ENCODE data around the gene UPP1.
A peak's percentile ranks its signal among the peaks of the same experiment; 100 is the strongest.
"Not testable (repeated sequence)": the region's sequence is repeated elsewhere in the genome, so short reads cannot be mapped to it uniquely, and the experiment has no call there.

Gene UPP1

DNA sequence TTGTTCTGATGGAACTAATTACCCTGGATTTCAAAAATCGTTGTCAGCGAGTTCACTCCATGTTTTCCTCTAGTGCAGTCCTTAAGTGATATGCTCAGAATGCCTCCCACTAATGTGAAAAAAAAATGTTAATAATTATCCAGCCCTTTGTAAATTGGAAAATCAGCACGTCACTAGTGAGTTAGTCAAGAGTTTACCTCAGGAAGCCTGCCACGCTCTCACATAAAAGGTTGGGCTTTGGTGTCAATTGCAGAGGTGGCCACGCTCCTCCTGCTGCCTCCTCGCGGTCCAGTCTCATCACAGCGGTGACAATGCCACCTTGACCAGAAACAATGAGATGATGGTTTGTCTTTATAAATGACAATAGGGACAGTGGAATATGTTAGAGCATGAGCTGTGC lies 22.5 kb downstream of the UPP1 start:
- DNase-seq (ENCODE audit: low spot score), result no peak

DNA sequence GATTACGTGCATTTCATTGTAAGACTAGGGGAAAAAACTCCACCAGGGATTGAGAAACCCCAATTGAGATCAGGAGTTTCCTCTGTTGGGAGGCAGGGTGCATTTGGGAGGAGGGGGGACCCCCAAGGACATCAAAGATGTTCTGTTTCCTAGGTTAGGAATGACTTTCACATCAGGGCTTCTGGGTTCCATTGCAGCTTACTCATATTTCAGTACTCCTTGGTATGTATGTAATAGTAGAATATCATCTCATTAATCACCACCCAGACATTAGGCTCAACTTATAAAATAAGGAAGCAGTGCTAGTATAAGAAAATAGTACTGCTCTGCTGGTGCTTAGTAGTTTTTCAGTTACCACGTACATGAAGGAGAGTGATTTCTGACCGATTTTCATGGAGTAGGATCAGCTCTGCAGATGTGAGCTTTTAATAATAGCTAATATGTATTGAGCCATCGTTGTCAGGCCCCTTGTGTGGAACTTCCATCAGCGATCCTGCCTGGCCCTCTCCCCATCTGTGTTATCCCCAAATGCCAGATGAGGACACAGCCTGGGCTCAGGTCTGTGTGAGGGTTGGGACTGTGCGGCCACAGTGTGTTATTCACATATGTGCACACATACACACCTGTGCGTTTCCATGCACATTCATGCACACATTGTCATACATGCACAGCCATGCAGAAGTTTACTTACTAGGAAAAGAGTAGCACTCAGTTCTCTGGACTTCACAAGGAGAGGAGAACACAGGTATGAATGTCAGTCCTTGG lies 23.5 kb downstream of the UPP1 start:
- no peak for DNase-seq (ENCODE audit: low spot score)

DNA sequence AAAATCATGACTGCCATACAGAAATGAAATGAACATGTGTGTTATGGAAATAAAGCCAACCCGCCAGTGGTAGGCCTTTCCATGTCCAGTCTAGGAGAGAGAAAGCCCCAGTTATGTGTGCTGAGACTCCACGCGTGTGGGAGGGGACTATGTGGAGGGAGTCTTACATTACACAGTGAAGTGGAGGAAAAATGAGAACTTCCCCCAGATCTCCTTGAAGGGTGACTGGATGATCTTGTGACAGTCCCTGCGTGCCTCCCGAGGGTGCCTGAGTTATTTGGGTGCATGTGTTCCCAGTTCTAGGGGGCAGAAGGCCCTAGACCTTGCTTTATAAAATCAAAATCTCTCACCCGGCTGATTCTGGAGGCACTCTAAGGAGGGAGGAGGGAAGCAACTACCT lies 24.2 kb downstream of the UPP1 start:
- no peak for DNase-seq (ENCODE audit: low spot score)

DNA sequence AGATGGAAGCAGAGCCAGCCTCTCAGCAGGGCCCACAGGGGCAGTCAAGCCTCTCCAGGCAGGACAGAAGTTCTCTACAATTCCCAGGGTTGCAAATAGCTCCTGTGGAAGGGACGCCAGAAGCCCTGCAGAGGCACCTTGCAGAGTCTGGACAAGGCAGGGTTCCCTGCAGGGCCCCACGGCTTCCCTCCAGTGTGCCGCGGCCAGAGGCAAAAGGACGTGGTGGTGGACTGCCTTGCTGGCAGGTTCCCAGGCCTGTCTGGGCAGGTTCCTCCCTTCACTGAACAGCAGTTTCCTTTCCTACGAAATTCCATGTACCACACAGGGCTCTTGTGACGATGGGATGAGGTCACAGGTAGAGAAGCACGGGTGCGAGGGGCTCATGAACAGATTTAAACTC lies 25.1 kb downstream of the UPP1 start:
- no peak for DNase-seq (ENCODE audit: low spot score)

DNA sequence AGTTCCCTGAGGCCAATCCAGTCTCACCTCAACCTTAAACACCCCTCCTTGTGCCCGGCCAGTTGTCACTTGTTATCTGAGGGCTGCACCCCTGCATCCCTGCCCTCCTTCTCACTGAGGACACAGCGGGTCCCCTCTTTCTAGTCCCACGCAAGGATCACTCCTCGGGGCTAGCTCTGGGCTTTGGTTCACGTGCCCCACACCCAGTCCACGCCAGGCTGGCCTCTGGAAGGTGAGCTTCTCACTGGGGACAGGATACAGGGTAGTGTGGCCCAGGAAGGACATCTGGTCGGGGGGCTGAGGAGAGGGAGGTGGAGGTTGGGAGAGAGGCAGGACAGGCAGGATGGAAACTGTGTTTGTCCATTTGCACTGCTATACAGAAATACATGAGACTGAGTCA lies 25.5 kb downstream of the UPP1 start:
- DNase-seq (ENCODE audit: low spot score), result no peak

DNA sequence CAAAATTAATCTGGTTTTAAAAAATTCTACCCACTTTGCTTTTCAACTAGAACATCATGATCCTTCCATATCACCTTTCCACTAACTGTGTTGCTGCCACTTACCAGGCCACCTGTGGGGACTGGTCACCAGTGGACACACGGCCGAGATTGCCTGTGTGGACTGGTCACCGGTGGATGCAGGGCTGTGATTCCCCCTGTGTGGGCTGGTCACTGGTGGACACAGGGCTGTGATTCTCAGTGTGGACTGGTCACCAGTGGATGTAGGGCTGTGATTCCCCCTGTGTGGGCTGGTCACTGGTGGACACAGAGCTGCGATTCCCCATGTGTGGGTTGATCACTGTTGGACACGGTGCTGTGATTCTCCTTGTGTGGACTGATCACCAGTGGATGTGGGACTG lies 27.0 kb downstream of the UPP1 start:
- no peak for DNase-seq (ENCODE audit: low spot score)

DNA sequence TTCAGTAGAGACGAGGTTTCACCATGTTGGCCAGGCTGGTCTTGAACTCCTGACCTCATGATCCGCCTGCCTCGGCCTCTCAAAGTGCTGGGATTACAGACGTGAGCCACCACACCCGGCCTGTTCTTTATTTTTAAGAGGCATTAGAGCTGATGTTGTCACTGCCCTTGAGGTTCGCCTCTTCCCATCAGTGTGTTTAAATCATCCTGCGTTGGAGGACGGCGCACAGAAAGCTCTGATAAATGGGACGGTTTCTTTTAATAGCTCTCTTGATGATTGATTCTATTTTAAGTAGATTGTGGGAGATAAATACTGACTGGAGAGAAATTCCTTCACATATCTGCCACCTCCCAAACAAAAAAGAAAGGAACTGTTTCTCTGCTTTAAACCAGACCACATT lies 29.0 kb downstream of the UPP1 start:
- DNase-seq (ENCODE audit: low spot score), result no peak

DNA sequence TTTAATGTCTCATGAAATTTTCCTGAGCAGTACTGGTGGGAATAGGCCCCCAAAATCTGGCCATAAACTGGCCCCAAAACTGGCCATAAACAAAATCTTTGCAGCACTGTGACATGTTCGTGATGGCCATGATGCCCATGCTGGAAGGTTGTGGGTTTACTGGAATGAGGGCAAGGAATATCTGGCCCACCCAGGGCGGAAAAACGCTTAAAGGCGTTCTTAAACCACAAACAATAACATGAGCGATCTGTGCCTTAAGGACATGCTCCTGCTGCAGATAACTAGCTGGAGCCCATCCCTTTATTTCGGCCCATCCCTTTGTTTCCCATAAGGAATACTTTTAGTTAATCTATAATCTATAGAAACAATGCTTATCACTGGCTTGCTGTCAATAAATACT lies 31.5 kb downstream of the UPP1 start:
- not testable (repeated sequence) for DNase-seq (ENCODE audit: low spot score)

DNA sequence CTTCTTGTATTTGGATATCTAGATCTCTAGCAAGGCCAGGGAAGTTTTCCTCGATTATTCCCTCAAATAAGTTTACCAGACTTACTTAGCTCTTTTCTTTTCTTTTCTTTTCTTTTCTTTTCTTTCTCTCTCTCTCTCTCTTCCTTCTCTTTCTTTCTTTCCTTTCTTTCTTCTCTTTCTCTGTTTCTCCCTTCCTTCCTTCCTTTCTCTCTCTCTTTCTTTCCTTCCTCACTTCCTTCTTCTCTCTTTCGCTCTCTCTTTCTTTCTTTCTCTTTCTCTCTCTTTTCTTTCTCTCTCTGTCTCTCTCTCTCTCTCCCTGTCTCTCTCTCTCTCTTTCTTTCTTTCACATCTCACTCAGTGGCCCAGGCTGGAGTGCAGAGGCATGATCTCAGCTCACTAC lies 37.0 kb downstream of the UPP1 start:
- DNase-seq (ENCODE audit: low spot score), result no peak

DNA sequence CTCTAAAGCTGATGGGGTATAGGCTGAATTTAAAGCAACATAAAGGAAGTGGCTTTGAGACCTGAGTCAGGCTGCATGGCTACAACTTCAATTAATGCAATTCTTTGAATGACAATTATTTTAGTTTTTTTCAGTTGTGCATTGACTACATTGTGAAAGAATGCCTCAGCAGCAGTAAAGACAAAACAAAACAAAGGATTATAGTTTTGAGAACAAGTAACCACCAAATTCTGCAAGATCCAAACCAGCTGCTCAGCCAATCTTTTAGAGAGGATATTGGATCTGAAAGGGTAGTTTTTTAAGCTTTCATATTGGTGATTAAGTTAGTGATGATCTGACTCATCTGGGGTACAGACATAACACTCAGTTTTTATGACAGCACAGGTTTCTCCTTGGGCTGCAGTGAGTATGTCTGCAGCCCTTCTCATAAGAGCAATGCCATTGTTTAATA lies 41.6 kb downstream of the UPP1 start:
- DNase-seq (ENCODE audit: low spot score), result no peak

DNA sequence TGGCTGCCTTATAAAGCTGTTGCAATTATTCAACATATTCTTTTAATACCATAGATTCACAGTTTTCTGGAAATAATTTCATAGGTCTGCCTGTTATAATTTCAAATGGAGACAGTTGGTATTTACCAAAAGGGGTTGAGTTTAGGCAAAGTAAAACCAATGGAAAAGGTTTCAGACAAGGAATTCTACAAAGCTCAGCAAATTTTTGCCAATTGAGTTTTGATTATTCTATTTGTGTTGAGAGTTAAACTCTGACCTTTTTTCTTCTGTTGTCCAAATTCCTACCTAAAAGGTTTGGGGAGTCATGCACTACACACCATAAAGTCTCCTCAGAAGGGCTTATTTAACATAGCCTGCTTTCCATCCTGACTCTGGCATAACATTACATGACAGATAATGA lies 43.7 kb downstream of the UPP1 start:
- no peak for DNase-seq (ENCODE audit: low spot score)

DNA sequence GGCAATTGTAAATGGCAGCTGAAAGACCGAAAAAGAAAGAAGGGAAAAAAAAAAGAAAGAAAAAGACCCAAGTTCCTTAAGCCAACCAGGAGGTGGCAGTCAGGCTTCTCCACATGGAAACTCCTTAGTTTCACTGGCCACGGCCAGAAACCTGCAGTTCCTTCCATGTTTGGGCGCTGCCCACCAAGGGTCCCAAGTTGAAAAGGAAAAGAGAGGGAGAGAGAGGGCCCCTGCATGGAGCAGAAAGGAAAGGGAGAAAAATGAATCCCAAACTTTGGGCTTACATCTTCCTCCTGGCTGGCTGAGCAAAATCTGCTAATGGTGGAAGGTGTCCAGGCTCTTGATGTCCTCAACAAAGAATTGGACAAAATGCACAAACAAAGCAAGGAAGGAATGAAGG lies 50.4 kb downstream of the UPP1 start:
- no peak for DNase-seq (ENCODE audit: low spot score)

DNA sequence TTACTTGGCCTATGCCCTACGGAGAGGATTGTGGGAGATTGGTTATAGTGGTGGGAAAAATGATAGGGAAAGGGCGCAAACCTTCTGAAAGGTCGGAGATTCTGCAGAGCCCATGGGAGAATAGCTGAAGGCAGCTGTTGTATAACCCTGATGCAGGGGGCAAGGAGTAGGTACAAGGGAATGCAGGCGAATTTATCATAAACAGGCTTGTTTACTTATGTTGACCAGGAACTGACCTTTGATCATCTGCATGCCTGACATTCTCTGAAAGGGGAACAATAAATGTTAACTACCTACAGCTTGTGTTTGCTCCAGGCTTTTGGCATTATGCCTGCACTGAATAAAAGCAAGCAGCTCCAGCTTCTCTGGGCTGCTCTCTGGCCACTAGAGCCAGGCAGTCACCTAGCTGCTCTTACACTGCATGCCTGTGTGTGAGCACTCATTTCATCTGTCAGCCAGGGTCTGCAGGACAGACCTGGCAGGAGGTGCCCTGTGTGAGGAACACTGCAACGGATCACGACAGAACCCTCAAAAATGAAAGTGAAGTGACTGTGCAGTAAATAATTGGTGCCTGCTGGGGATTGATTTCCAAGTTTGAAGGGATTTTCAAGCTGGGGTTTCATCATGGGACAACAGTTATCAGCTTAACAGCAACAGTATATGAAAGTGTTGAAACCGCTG lies 51.1 kb downstream of the UPP1 start:
- no peak for DNase-seq (ENCODE audit: low spot score)

DNA sequence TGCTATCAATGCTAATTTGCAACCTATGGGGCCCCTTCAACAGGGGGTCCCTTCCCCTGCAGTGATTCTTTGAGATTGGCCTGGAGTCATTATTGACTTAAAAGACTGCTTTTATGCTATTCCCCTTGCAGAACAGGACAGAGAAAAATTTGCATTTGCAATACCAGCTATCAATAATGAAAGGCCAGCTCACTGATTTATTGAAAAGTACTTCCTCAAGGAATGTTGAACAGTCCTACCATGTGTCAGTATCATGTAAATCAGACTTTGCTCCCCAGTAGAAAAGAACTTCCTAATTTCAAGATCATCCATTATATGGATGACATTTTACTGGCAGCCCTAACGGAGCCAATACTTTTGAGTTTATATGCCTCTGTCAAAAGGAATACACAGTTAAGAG lies 52.5 kb downstream of the UPP1 start:
- DNase-seq (ENCODE audit: low spot score), result no peak

DNA sequence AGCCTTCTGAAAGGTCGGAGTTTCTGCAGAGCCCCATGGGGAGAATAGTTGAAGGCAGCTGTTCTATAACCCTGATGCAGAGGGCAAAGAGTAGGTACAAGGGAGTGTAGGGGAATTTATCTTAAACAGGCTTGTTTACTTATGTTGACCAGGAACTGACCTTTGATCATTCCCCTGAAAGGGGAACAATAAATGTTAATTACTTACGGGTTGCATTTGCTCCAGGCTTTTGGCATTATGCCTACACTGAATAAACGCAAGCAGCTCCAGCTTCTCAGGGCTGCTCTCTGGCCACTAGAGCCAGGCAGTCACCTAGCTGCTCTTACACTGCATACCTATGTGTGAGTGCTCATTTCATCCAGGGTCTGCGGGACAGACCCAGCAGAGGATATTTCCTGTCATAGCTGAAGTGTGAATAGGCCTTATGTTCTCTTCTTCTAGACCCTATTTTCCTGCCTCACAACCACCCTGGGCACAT lies 55.3 kb downstream of the UPP1 start:
- DNase-seq (ENCODE audit: low spot score), result no peak

DNA sequence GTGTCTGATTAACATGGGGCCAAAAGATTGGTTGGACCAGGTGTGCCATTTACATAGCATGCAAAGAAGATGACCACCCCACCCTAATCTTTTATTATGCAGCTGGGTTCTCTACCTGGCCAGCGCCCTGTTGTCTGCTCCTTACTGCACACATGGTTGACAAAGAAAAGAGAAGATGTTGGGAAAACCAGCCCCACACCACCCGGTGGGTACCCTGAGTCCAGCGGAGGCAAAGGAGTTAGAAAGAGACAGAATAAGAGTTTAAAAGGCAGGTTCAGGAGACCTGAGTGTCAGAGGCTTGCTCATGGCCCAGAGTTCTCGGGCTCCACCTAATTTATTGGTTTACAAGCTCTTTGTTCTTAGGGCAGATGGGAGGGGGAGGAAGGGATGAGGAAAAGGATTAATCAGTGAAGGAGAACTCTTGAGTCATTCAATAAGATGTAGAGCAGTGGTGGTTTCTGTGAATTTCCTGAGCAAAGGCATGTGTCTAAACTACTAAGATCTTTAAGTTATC lies 58.1 kb downstream of the UPP1 start:
- DNase-seq (ENCODE audit: low spot score), result no peak

DNA sequence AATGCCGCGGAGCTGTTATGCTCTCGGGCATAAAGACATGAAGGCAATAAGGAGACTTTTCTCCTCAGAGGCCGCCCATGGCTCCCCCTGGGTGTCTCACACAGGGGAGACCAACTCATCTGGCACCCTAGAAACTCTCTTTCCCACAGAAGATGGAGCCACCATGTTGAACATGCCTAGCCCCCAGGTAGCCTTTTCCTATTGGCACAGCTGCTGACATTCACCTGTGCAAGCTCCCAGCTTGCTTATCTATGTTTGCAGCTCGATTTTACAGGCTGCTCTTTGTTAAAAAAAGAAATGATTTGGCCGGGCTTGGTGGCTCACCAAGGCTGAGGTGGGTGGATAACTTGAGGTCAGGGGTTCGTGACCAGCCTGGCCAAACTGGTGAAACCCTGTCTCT lies 58.6 kb downstream of the UPP1 start:
- DNase-seq (ENCODE audit: low spot score), result not testable (repeated sequence)

DNA sequence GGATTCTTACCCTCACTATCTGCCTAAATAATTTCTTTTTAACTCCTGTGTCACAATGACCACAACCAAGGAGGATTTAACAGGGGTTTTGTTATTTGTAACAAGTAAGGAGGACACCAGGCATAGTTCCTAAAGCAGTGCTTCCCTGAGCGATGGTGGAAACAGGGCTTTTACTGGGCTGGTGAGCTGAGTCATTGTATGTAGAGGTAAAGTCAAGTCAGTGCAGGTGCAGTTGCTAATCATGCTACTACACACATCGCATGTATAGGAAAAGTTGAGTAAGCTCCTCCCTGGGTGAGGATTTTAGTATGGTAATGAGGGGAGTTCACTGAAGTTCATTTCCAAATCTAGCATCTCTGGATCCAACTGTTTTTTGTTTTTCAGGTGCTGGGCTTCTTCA lies 59.2 kb downstream of the UPP1 start:
- DNase-seq (ENCODE audit: low spot score), result no peak

DNA sequence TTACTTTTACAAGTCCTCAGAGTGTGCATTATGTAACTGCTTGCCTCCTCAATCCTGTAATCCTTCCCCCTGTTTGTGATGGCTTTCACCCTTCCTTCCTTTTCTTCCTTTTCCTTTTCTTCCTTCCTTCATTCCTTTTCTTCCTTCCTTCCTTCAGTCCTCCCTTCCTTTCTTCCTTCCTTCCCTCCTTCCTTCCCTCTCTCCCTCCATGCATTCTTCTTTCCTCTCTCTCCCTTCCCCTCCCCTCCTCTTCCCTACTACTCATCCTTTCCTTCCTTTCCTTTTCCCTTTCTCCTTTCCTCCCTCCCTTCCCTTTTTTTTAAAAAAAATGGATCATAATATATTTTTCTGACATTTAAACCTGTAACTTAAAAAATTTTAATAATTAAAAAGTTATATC lies 60.0 kb downstream of the UPP1 start:
- DNase-seq (ENCODE audit: low spot score), result no peak

DNA sequence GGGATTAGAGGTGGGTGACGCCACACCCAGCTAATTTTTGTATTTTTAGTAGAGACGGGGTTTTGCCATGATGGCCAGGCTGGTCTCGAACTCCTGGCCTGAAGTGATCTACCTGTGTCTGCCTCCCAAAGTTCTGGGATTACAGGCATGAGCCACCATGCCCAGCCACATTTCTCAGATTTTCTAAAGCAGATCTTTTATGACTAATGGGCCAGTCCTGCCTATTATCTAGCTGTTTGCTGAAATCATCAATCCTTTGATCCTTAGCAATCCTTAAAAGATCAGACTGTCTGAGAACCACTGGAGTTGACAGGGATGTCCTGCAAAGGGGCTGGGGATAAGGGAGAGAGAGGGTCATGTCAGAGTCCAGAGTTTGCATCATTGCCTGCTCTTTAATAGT lies 61.0 kb downstream of the UPP1 start:
- DNase-seq (ENCODE audit: low spot score), result no peak

DNA sequence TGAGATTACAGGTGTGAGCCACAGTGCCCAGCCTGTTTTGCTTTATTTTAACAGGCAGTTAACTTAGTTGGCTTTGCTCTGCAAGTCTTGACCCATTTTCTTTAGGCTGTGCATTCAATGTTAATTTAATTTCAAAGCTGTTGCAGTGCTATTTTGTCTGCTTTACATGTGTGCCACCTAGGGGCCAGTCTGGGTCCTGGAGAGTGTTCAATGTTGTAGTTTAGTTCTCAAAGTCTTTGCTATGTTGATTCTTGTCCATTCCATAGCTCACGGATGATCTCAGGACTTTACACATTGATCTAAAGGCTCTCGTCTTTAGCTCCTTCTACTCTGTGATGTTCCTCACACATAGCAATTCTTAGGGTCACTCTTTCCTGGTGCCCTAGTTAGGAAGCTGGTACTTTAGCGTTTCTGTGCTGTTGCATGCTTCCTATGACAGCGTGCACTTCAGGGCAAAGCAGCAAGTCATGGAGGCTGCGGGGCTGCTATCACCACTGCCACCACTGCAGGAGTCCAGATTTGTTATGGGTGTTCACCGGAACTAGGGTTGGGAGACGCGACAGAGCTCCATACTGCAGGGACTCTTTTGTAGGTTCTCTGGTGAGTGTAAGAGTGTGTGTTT lies 65.8 kb downstream of the UPP1 start:
- DNase-seq (ENCODE audit: low spot score), result peak; percentile 42

All from CD4-positive, alpha-beta T cell treated with Interleukin-15 for 4 hours (primary cell).